Neural cell (in vitro differentiated cells): ENCODE measurements around the gene CDK11A. TPM values are rescaled to one million over a fixed set of nuclear protein-coding genes. Genes with fewer than 3 reads are reported as not detected.
"Not testable (repeated sequence)": the region's sequence is repeated elsewhere in the genome, so short reads cannot be mapped to it uniquely, and the experiment has no call there.

ENCODE experiments used
- H2AFZ ChIP-seq: fragments of 200-600, 300-800 bp; sonication (generic), shearing (Covaris generic); 2 replicates; pipeline ENCODE4 v1.6.0; 2014; ENCODE audit warnings: low read depth, mild to moderate bottlenecking, antibody characterized with exemption, low read length, moderate library complexity
- H3F3A ChIP-seq: fragments of 200-600 bp; shearing (Covaris generic); 2 replicates; pipeline ENCODE4 v1.6.1; 2016; ENCODE audit warnings: mild to moderate bottlenecking, moderate library complexity, mixed read lengths, antibody characterized with exemption, low read length; ENCODE audit not compliant: insufficient read depth, poor library complexity, severe bottlenecking
- H3K27ac ChIP-seq: fragments of 200-600, 300-800 bp; sonication (generic), shearing (Covaris generic); 2 replicates; pipeline ENCODE4 v1.5.1; 2014; ENCODE audit warnings: mild to moderate bottlenecking, low read length, moderate library complexity
- H3K27me3 ChIP-seq: fragments of 300-800, 200-600 bp; sonication (generic), shearing (Covaris generic); 2 replicates; pipeline ENCODE4 v1.6.0; 2014; ENCODE audit warnings: mild to moderate bottlenecking, low read depth, low read length, moderate library complexity; ENCODE audit not compliant: insufficient read depth
- H3K36me3 ChIP-seq: fragments of 300-800, 200-600 bp; sonication (generic), shearing (Covaris generic); 2 replicates; pipeline ENCODE4 v1.5.1; 2014; ENCODE audit warnings: mild to moderate bottlenecking, antibody characterized with exemption, low read length, moderate library complexity; ENCODE audit not compliant: insufficient read depth
- H3K4me2 ChIP-seq: fragments of 300-800, 200-600 bp; sonication (generic), shearing (Covaris generic); 2 replicates; pipeline ENCODE4 v1.6.0; 2014; ENCODE audit warnings: mild to moderate bottlenecking, low read length
- H3K4me3 ChIP-seq: fragments of 300-800, 200-600 bp; sonication (generic), shearing (Covaris generic); 2 replicates; pipeline ENCODE4 v1.5.1; 2014; ENCODE audit warnings: mild to moderate bottlenecking, low read length, moderate library complexity
- H3K79me2 ChIP-seq: fragments of 200-600 bp; shearing (Covaris generic); replicated peaks from 2 replicates; pipeline ENCODE4 v1.6.0; 2014; ENCODE audit warnings: mild to moderate bottlenecking, low read length, moderate library complexity; ENCODE audit not compliant: insufficient read depth
- H3K9ac ChIP-seq: fragments of 300-800, 200-600 bp; sonication (generic), shearing (Covaris generic); 2 replicates; pipeline ENCODE4 v1.6.1; 2016; ENCODE audit warnings: mild to moderate bottlenecking, low read length, mixed read lengths
- H3K9me2 ChIP-seq: fragments of 200-600 bp; shearing (Covaris generic); 2 replicates; pipeline ENCODE4 v1.6.1; 2016; ENCODE audit warnings: mild to moderate bottlenecking, low read length, mixed read lengths; ENCODE audit not compliant: insufficient read depth
- H3K9me3 ChIP-seq: fragments of 200-600, 300-800 bp; sonication (generic), shearing (Covaris generic); 2 replicates; pipeline ENCODE4 v1.6.1; 2016; ENCODE audit warnings: mild to moderate bottlenecking, mixed run types, low read length, moderate library complexity, mixed read lengths
- H4K20me1 ChIP-seq: fragments of 200-600 bp; shearing (Covaris generic); 2 replicates; pipeline ENCODE4 v1.6.1; 2016; ENCODE audit warnings: mild to moderate bottlenecking, mixed run types; ENCODE audit not compliant: insufficient read depth
- CTCF ChIP-seq: fragments of 450-650 bp; IDR thresholded peaks from 2 replicates; pipeline ENCODE4 v1.5.1; 2014; ENCODE audit warnings: antibody characterized with exemption, mild to moderate bottlenecking, moderate library complexity; ENCODE audit not compliant: poor library complexity, severe bottlenecking
- EP300 ChIP-seq: fragments of 450-650 bp; conservative IDR thresholded peaks from 2 replicates; pipeline ENCODE4 v1.6.1; 2014; ENCODE audit warnings: antibody characterized with exemption, mild to moderate bottlenecking, moderate library complexity; ENCODE audit not compliant: poor library complexity, severe bottlenecking
- EZH2 ChIP-seq: fragments of 200-600, 300-800 bp; shearing (Covaris generic), sonication (generic); IDR thresholded peaks from 2 replicates; pipeline ENCODE4 v1.6.1; 2014; ENCODE audit warnings: antibody characterized with exemption, low read length, borderline replicate concordance, mild to moderate bottlenecking; ENCODE audit not compliant: insufficient read depth, poor library complexity, severe bottlenecking
- POLR2AphosphoS5 ChIP-seq: IDR thresholded peaks from 2 replicates; pipeline ENCODE4 v1.6.1; 2012
- RAD21 ChIP-seq: fragments of 450-650 bp; conservative IDR thresholded peaks from 2 replicates; pipeline ENCODE4 v1.6.1; 2014; ENCODE audit warnings: antibody characterized with exemption, mild to moderate bottlenecking, moderate library complexity
- REST ChIP-seq: IDR thresholded peaks from 2 replicates; pipeline ENCODE4 v1.6.1; 2012; ENCODE audit warnings: borderline replicate concordance
- polyA plus RNA-seq: library from polyadenylated mRNA; depleted of rRNA; stranded (reverse); fragments of >200 nt; gene quantifications from 2 replicates; pipeline ENCODE4 v1.2.3, GENCODE V29; 2014

CDK11A gene
- polyA plus RNA-seq, 1 donor from 2014 or later: 20.2 TPM

- no peak overlapping the region for H3K4me2 ChIP-seq
- no peak overlapping the region for H3K4me3 ChIP-seq
- H4K20me1 ChIP-seq: no peaks in the 10 kb centered on the region
- H3K9me2 ChIP-seq: no peaks in the 10 kb centered on the region
- H3K27me3 ChIP-seq: no peaks in the 10 kb centered on the region
- no peak overlapping the region for H2AFZ ChIP-seq
- H3K36me3 ChIP-seq: no peaks in the 10 kb centered on the region
- no peaks in the 10 kb centered on the region for H3F3A ChIP-seq
- TF ChIP-seq EP300: no peak
- TF ChIP-seq EZH2: no peak
- TF ChIP-seq POLR2AphosphoS5: no peak
- no peak for TF ChIP-seq CTCF
- no peak for TF ChIP-seq RAD21
- no peak for TF ChIP-seq REST
- H3K79me2 ChIP-seq: no peaks in the 10 kb centered on the region
- H3K9ac ChIP-seq: no peak overlapping the region
- no peak overlapping the region for H3K27ac ChIP-seq
- no peaks in the 10 kb centered on the region for H3K9me3 ChIP-seq
Observed at GRCh38 chr1:1730870-1731269, 6.7 kb upstream of the CDK11A start.

GRCh38 chr1:1730230-1730629 is 6.1 kb upstream of the CDK11A start:
- H3K27me3 ChIP-seq, H3K9me3 ChIP-seq, H2AFZ ChIP-seq, H3K9me2 ChIP-seq, H3K4me3 ChIP-seq, H3F3A ChIP-seq, H3K9ac ChIP-seq, H4K20me1 ChIP-seq, H3K27ac ChIP-seq, H3K4me2 ChIP-seq, H3K36me3 ChIP-seq, H3K79me2 ChIP-seq: not testable (repeated sequence)

GRCh38 chr1:1729116-1729816 is 5.1 kb upstream of the CDK11A start:
- not testable (repeated sequence) for H3K4me3 ChIP-seq, H3K9me2 ChIP-seq, H3K36me3 ChIP-seq, H3K79me2 ChIP-seq, H3K4me2 ChIP-seq, H3K27me3 ChIP-seq, H3K9me3 ChIP-seq, H3K27ac ChIP-seq, H3F3A ChIP-seq, H4K20me1 ChIP-seq, H2AFZ ChIP-seq, H3K9ac ChIP-seq

GRCh38 chr1:1728308-1729005 is 4.3 kb upstream of the CDK11A start:
- H3K27me3 ChIP-seq, H3K36me3 ChIP-seq, H4K20me1 ChIP-seq, H3K79me2 ChIP-seq, H3K9me2 ChIP-seq, H2AFZ ChIP-seq, H3K4me3 ChIP-seq, H3K27ac ChIP-seq, H3K9ac ChIP-seq, H3F3A ChIP-seq, H3K9me3 ChIP-seq, H3K4me2 ChIP-seq: not testable (repeated sequence)

GRCh38 chr1:1727131-1727651 is 3.0 kb upstream of the CDK11A start:
- H3K27me3 ChIP-seq, H3K36me3 ChIP-seq, H3K9me2 ChIP-seq, H3K79me2 ChIP-seq, H4K20me1 ChIP-seq, H3K4me2 ChIP-seq, H3K4me3 ChIP-seq, H3K27ac ChIP-seq, H3F3A ChIP-seq, H3K9ac ChIP-seq, H3K9me3 ChIP-seq, H2AFZ ChIP-seq: not testable (repeated sequence)
